HepG2 (cell line): ENCODE measurements around the gene ZC3H18. TPM values are rescaled to one million over a fixed set of nuclear protein-coding genes. Genes with fewer than 3 reads are reported as not detected.

Experiments used
- ATAC-seq: fragments of 200-7000 bp; cut with Tn5 transposase; 3 replicates; pipeline ENCODE4 v1.9.1; 2020; ENCODE audit warnings: mild to moderate bottlenecking, moderate library complexity
- BruUV-seq: library from RNA; stranded (reverse); fragments of 400-500 nt; replicated peaks from 2 replicates; lab custom pipeline; 2021; lab: Mats Ljungman, UMichigan
- CTCF ChIA-PET: fragments of 300-600 bp; formaldehyde crosslinking; extraction: SDS; loops from one replicate; lab custom pipeline; 2021; ENCODE audit warnings: low total read pairs, inconsistent platforms, low intra/inter-chr PET ratio; lab: Yijun Ruan, JAX
- POLR2A ChIA-PET: fragments of 350-600 bp; sonication (Branson Sonifier 250); formaldehyde crosslinking; loops from one replicate; lab custom pipeline; 2020; ENCODE audit warnings: antibody characterized with exemption, inconsistent platforms; lab: Yijun Ruan, JAX
- DNase-seq: peaks from one replicate; pipeline ENCODE4 v3.0.0-alpha.2; 2015; ENCODE audit warnings: low spot score
- FAIRE-seq: peaks from 3 replicates; lab custom pipeline; 2011; peaks lifted over from hg19 to GRCh38; lab: Jason Lieb, UNC
- H2AFZ ChIP-seq: one replicate; pipeline ENCODE4 v1.6.1; 2011; ENCODE audit warnings: low read length, inconsistent platforms
- H3K27ac ChIP-seq: fragments of 300-600 bp; 3 replicates; pipeline ENCODE4 v1.8.0; 2011; ENCODE audit warnings: mixed run types, mild to moderate bottlenecking, mixed read lengths, low read length, inconsistent platforms; ENCODE audit not compliant: insufficient read depth; ENCODE audit errors: extremely low read length
- H3K27me3 ChIP-seq, 2 experiments: fragments of 200-600 bp in 1 of 2; 2 replicates in 1 of 2; 3 replicates in 1 of 2; pipeline versions ENCODE4 v1.6.0 to v1.8.0; 2011; ENCODE audit warnings: low read length in 2 of 2, mild to moderate bottlenecking in 2 of 2, moderate library complexity in 2 of 2, inconsistent platforms in 1 of 2; ENCODE audit not compliant: insufficient read depth in 2 of 2, control insufficient read depth in 1 of 2
- H3K36me3 ChIP-seq, 2 experiments: fragments of 200-600 bp in 1 of 2; replicated peaks in 1 of 2; 2 replicates in 1 of 2; 3 replicates in 1 of 2; pipeline versions ENCODE4 v1.5.1 to v1.8.0; 2011; ENCODE audit warnings: low read length in 2 of 2, inconsistent platforms in 1 of 2; ENCODE audit not compliant: insufficient read depth in 2 of 2, control insufficient read depth in 1 of 2
- H3K4me1 ChIP-seq: 2 replicates; pipeline ENCODE4 v1.5.1; 2012; ENCODE audit warnings: low read length, inconsistent platforms; ENCODE audit not compliant: insufficient read depth
- H3K4me2 ChIP-seq: 2 replicates; pipeline ENCODE4 v1.6.0; 2011; ENCODE audit warnings: low read depth, low read length, inconsistent platforms
- H3K4me3 ChIP-seq, 3 experiments: fragments of 200-600 bp in 1 of 3; sonication (generic), shearing (Covaris generic) in 1 of 3; replicated peaks in 1 of 3; 2 replicates each; pipeline ENCODE4 v1.5.1; 2011 to 2016; ENCODE audit warnings: low read length in 3 of 3, inconsistent platforms in 2 of 3, low read depth in 2 of 3, mild to moderate bottlenecking in 2 of 3, control low read depth in 1 of 3, mixed read lengths in 1 of 3; ENCODE audit not compliant: insufficient read depth in 1 of 3
- H3K79me2 ChIP-seq: one replicate; pipeline ENCODE4 v1.6.1; 2011; ENCODE audit warnings: low read length, inconsistent platforms; ENCODE audit not compliant: insufficient read depth
- H3K9ac ChIP-seq: 2 replicates; pipeline ENCODE4 v1.6.0; 2011; ENCODE audit warnings: mild to moderate bottlenecking, low read depth, low read length, inconsistent platforms; ENCODE audit not compliant: insufficient read depth
- H3K9me3 ChIP-seq: 2 replicates; pipeline ENCODE4 v1.5.1; 2012; ENCODE audit warnings: mild to moderate bottlenecking, low read length
- H4K20me1 ChIP-seq: 2 replicates; pipeline ENCODE4 v1.6.0; 2011; ENCODE audit warnings: inconsistent platforms, mild to moderate bottlenecking, low read length, moderate library complexity; ENCODE audit not compliant: insufficient read depth
- HDAC6 ChIP-seq: fragments of 200-600 bp; sonication (generic); IDR thresholded peaks from 2 replicates; pipeline ENCODE4 v1.7.0; 2017; ENCODE audit warnings: mild to moderate bottlenecking, antibody characterized with exemption, low read length, low read depth
- RBFOX2 ChIP-seq: fragments of 200-400 bp; formaldehyde crosslinking; IDR thresholded peaks from 2 replicates; pipeline ENCODE4 v1.6.1; 2017; ENCODE audit warnings: low read depth, mild to moderate bottlenecking, low read length
- ZNF24 ChIP-seq: fragments of 450-650 bp; IDR thresholded peaks from 2 replicates; pipeline ENCODE4 v1.6.1; 2017; ENCODE audit warnings: antibody characterized with exemption, mild to moderate bottlenecking
- ZNF768 ChIP-seq: sonication (generic); formaldehyde crosslinking; IDR thresholded peaks from 2 replicates; pipeline ENCODE4 v1.4.0; 2020; ENCODE audit warnings: missing genetic modification reagents
- WGBS: methylation state at CpG from one replicate; pipeline ENCODE4 v1.1.6; 2017; ENCODE audit warnings: low lambda C conversion rate; 5-methylcytosine and 5-hydroxymethylcytosine counted together
- in situ Hi-C: cut with HindIII; loops from 2 replicates; pipeline ENCODE4 v1.10.0; 2017; ENCODE audit warnings: low pct_unique_long_range_greater_than_20kb; ENCODE audit not compliant: extremely low pct_ligation_motif_present
- intact Hi-C: fragments of 100-400 bp; cut with micrococcal nuclease; formaldehyde crosslinking; loops from one replicate; pipeline ENCODE4 v1.10.0; 2022; ENCODE audit not compliant: unreplicated experiment
- polyA plus RNA-seq, 8 experiments: library from polyadenylated mRNA; depleted of rRNA in 3 of 8; stranded (reverse) in 7 of 8; unstranded in 1 of 8; fragments of >200 nt; fragmentation: Illumina TruSeq in 4 of 8; extraction: Trizol in 4 of 8; gene quantifications; 2 replicates each; pipeline versions ENCODE4 v1.2.1 to v1.2.3, GENCODE V29; 2011 to 2016; ENCODE audit warnings: low read depth in 4 of 8, missing spikeins in 1 of 8, mixed read lengths in 1 of 8; ENCODE audit not compliant: insufficient read depth in 1 of 8
- total RNA-seq, 5 experiments: library from RNA; depleted of rRNA; stranded (reverse); fragments of >200 nt; fragmentation: Illumina TruSeq; extraction: Trizol; gene quantifications; 2 replicates each; pipeline ENCODE4 v1.2.3, GENCODE V29; 2016; ENCODE audit warnings: low read depth in 1 of 5
- TF ChIP-seq, protein P1 (sequence below): sonication (generic); formaldehyde crosslinking; IDR thresholded peaks from 2 replicates; pipeline ENCODE4 v1.5.0; 2020; ENCODE audit warnings: mild to moderate bottlenecking, missing genetic modification reagents

Gene ZC3H18
- total and polyA plus RNA-seq, 2 of the 13 experiments (the other 11 are each of a cell fraction or from before 2014, with no cell fraction given): 11.2 to 27.4 TPM

DNA sequence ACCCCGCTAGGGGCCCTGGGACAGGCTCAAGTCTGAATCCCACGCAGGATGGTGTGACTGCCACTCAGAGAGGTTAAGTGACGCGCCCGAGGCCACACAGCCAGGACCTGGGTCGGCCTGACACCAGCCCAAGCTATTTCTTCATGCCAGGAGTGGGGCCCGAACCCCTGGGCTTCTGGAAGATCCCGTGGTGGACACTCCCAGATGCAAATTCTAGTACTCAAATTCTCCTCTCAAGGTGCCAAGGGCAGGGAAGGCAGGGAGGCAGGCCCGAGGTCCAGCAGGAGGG, 73.4 kb downstream of the ZC3H18 start:
- Histone ChIP-seq H3K36me3 (peaks cover 0 to 5% of the 10 kb centered on the region in 2 experiments; a peak in 2 of 5 replicates), H3K79me2 (peaks cover 2% of the 10 kb centered on the region), H3K9ac (no peak overlapping the region), H3K4me2 (no peak overlapping the region), H3K4me1 (peaks cover 31% of the 10 kb centered on the region), H2AFZ (no peak overlapping the region), H3K27ac (no peak overlapping the region), H3K9me3 (no peaks in the 10 kb centered on the region), H3K27me3 (peaks cover 15 to 25% of the 10 kb centered on the region in 2 experiments; a peak in 4 of 5 replicates), H4K20me1 (peaks cover 10% of the 10 kb centered on the region; the same call in 1 of the 2 replicates), H3K4me3 (no peak overlapping the region)
- POLR2A ChIA-PET: interaction anchor here (1.1 kb wide), 1 partner anchor 64 kb away, joined by 3 read pairs; no protein-coding TSS in a partner anchor
- DNase-seq: no peak
- WGBS: 94% methylated on average over 9 of the region's 9 CpGs
- no peak for TF ChIP-seq ZNF24
- no peak for TF ChIP-seq HDAC6
- peak; percentile 96 for TF ChIP-seq ZNF768 (CRISPR knock-in tag)
- in situ Hi-C loops (no loop called here), intact Hi-C loops (no loop called here)
- no peak for FAIRE-seq
- ATAC-seq: no peak
- CTCF ChIA-PET: no interaction called here
- no TSS peak for BruUV-seq

DNA sequence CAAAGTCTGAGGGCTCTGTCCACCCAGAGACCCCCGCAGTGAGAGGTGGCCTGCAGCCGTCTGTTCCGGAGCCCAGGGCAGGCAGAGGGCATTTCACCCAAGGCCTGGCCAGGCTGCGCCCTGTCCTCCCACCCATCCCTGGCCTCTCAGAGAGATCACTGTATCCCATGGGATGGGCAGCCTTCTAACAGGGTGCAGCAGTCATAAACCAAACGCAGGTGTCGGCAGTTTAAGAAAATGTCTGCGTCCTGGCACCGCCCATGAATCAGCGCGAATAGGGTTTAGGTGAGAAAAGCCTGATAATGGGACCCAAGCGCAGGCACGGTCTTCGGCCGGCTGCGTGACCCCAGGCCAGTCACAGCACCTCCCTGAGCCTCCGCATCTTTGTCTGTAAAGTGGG, 75.3 kb downstream of the ZC3H18 start:
- no peak overlapping the region for H3K9ac ChIP-seq
- no peak for FAIRE-seq
- H2AFZ ChIP-seq: no peak overlapping the region
- no peak overlapping the region for H3K4me3 ChIP-seq
- peaks cover 18% of the 10 kb centered on the region; the same call in 1 of the 2 replicates for H4K20me1 ChIP-seq
- ATAC-seq: no peak
- CTCF ChIA-PET: no interaction called here
- peaks cover 16% of the 10 kb centered on the region for H3K79me2 ChIP-seq
- in situ Hi-C loops: no loop called here
- BruUV-seq: no TSS peak
- H3K27me3 ChIP-seq: peaks cover under 1 to 7% of the 10 kb centered on the region in 2 experiments; a peak in 4 of 5 replicates
- intact Hi-C loops: no loop called here
- POLR2A ChIA-PET: no interaction called here
- 99% methylated on average over 16 of the region's 16 CpGs for WGBS
- peaks cover 23% of the 10 kb centered on the region for H3K4me1 ChIP-seq
- no peak overlapping the region for H3K4me2 ChIP-seq
- no peak overlapping the region for H3K27ac ChIP-seq
- DNase-seq: no peak
- TF ChIP-seq, protein P1, sequence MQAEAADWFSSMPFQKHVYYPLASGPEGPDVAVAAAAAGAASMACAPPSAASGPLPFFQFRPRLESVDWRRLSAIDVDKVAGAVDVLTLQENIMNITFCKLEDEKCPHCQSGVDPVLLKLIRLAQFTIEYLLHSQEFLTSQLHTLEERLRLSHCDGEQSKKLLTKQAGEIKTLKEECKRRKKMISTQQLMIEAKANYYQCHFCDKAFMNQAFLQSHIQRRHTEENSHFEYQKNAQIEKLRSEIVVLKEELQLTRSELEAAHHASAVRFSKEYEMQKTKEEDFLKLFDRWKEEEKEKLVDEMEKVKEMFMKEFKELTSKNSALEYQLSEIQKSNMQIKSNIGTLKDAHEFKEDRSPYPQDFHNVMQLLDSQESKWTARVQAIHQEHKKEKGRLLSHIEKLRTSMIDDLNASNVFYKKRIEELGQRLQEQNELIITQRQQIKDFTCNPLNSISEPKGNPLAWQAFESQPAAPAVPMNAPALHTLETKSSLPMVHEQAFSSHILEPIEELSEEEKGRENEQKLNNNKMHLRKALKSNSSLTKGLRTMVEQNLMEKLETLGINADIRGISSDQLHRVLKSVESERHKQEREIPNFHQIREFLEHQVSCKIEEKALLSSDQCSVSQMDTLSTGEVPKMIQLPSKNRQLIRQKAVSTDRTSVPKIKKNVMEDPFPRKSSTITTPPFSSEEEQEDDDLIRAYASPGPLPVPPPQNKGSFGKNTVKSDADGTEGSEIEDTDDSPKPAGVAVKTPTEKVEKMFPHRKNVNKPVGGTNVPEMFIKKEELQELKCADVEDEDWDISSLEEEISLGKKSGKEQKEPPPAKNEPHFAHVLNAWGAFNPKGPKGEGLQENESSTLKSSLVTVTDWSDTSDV (CRISPR knock-in tag): no peak
- TF ChIP-seq RBFOX2: 0 out of 2 replicates have a peak, but pooled peaks have one; percentile 34
- TF ChIP-seq, all 625 proteins: peak for 1
- Histone ChIP-seq H3K9me3 (no peaks in the 10 kb centered on the region), H3K36me3 (peaks cover 0 to 5% of the 10 kb centered on the region in 2 experiments; a peak in 2 of 5 replicates)
